ENCODE data around the gene ABCB9.

GRCh38 chr12:122983789-122984515 is 17.7 kb upstream of the ABCB9 start:
- TF ChIP-seq CTCF (IDR thresholded peaks at IDR 0.05; ENCODE audit: poor library complexity, severe bottlenecking) (no peak), REST (IDR thresholded peaks at IDR 0.05; ENCODE audit: borderline replicate concordance) (no peak), POLR2AphosphoS5 (IDR thresholded peaks at IDR 0.05) (no peak), EZH2 (IDR thresholded peaks at IDR 0.05; ENCODE audit: borderline replicate concordance, insufficient read depth, low read length, poor library complexity, severe bottlenecking) (no peak), EP300 (conservative IDR thresholded peaks at IDR 0.05; ENCODE audit: poor library complexity, severe bottlenecking) (no peak), SMC3 (conservative IDR thresholded peaks at IDR 0.05; ENCODE audit: poor library complexity) (no peak), RAD21 (conservative IDR thresholded peaks at IDR 0.05) (no peak), MXI1 (conservative IDR thresholded peaks at IDR 0.05; ENCODE audit: poor library complexity, severe bottlenecking) (no peak)
